Kidney glomerular epithelial cell (primary cell): ENCODE results near the gene HNRNPDL.
A peak's percentile ranks its signal among the peaks of the same experiment; 100 is the strongest.
"Not testable (repeated sequence)": the region's sequence is repeated elsewhere in the genome, so short reads cannot be mapped to it uniquely, and the experiment has no call there.

Source experiments
- DNase-seq: peaks from one replicate; lab custom pipeline; 2025; lab: John Stamatoyannopoulos, UW

HNRNPDL gene

DNA sequence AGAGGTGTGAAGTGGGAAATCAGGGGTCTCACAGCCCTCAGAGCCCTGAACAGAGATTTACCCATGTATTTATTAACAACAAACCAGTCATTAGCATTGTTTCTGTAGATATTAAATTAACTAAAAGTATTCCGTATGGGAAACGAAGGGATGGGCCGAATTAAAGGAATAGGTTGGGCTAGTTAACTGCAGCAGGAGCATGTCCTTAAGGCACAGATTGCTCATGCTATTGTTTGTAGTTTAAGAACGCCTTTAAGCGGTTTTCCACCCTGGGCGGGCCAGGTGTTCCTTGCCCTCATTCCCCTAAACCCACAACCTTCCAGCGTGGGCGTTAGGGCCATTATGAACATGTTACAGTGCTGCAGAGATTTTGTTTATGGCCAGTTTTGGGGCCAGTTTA is 44.0 kb downstream of the HNRNPDL start:
- DNase-seq, result not testable (repeated sequence)

DNA sequence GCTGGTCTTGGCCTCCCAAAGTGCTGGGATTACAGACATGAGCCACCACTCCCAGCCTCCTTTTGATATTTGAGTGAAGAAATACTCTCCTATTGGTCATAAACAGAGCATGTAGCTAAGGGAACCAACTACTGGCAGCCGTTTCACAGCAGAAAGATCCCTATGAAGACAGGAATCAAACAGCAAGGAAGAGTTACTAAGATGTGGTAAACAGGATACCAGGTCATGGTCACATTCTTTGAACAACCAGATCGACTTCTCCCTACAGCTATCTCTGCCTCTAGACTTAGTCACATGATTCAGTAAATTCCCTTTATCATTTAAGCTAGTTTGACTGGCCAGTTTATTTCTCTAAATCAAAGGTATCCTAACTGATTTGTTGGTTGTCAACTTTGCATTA is 47.5 kb downstream of the HNRNPDL start:
- no peak for DNase-seq

DNA sequence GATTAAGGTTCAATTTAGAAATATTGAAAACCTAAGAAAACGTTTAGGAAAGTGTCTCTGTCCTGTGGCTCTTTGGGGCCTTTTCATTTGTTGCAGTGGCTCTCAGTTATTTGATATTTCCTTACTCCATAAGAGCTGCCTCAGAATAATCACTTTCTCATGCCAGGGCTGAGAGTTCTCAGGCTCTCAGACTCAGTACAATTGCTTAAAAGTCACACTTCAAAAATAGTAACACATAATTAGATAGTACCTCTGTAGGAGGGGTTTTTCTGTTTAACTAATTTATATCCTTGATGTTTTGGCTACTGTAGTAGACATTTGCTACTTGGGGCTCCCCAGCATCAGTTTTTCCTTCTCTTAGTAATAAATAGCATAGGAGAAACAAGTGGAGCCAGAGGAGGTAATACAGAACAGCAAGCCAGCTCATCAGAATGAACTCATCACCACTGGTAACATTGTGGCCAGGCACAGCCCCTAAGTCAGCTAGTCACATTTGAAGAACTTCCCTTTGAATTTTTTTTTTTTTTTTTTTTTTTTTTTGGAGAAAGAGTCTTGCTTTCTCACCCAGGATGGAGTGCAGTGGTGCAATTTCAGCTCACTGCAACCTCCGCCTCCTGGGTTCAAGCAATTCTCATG is 48.5 kb downstream of the HNRNPDL start:
- no peak for DNase-seq

GRCh38 chr4:82381235-82381634 is 49.0 kb downstream of the HNRNPDL start:
- DNase-seq, result no peak

GRCh38 chr4:82380831-82381230 is 49.4 kb downstream of the HNRNPDL start:
- no peak for DNase-seq

DNA sequence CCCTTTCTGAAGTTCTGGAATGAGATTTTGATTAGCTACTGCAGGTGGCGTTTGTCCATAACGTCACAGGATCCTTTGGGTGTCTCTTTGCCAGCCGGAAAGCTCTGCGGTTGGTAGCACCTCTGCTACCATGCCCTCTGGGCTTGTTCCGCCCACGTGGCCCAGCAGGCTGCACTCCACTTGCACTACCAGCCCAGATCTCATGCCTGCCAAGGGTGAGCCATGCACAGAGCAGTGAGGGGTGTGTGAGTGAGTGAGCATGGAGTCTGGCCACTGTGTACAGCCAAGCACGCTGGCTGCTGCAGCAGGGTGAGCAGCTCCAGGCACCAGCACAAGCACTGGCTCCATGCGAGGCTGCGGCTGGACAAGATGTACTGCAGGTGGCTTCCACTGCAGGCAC is 49.9 kb downstream of the HNRNPDL start:
- DNase-seq, result no peak

DNA sequence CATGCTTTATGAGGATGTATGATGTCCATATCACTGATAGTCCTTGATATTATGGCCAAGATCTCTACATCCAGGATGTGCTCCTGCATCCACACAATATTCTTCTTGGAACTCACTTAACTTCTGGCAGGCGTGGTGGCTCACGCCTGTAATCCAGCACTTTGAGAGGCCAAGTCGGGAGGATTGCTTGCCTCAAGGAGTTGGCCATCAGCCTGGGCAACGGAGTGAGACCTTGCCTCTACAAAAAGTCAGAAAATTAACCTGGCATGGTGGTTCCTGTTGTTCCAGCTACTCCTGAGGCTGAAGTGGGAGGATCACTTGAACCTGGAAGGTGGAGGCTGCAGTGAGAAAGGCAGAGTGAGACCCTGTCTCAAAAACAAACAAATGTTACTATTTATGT is 54.2 kb downstream of the HNRNPDL start:
- DNase-seq, result no peak

DNA sequence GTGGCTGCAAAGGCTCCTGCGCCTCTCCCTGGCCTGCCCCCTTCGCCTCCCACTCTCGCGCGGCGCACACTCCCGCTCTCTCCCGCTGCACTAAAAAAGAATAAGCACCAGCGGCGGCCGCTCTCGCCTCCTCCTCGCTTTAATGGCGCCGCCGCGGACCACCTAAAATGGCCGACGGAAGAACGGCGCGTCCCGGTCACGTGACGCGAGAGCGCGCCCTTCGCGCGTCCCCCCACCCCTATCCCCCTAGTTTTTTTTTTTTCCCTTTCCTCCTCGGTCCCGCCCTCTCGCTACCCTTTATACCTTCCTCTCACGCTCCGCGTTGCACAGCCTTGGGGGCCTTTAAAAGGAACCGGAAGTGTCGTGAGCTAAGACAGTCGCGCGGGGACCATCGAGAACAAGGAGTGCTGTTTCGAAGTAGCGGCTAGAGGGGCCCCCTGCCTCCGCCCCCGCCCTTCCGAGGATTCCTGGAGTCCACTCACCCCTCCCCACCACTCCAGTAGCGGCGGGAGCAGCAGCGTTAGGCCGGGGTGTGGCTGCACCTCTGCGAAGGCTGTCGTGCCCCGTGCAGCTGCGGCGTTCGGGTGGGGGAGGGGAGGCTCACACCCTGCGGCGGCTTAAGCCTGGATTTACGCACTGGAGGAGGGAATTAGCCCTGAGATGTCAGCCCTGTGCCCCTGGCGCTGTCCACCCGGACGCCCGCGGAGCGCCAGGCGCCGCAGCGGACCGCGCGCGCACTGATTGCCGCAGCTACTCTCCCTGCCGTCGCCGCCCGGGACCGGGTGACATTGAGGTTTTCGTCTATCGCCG is 56.2 kb downstream of the HNRNPDL start, which contains the start of gene HNRNPD:
TSS of gene HNRNPD (minus strand) at position 176 of the 810 bp plus-strand sequence. CDS start 313 bp downstream, outside the sequence.
- peak; percentile 97 for DNase-seq

- no peak for DNase-seq
Measured at GRCh38 chr4:82373486-82373815, 56.8 kb downstream of the HNRNPDL start.
